Glutamatergic neuron (in vitro differentiated cells): Measurements from ENCODE around the gene PRSS57. TPM values are rescaled to one million over a fixed set of nuclear protein-coding genes. Genes with fewer than 3 reads are reported as not detected.

Experiments used
- DNase-seq: peaks from one replicate; pipeline ENCODE4 v3.0.0; 2022
- H3K27ac Mint-ChIP-seq: one replicate; pipeline ENCODE4 v1.8.0; 2020; ENCODE audit warnings: mild to moderate bottlenecking, mixed read lengths, inconsistent platforms; ENCODE audit not compliant: unreplicated experiment
- H3K27me3 Mint-ChIP-seq: one replicate; pipeline ENCODE4 v1.8.0; 2020; ENCODE audit warnings: mild to moderate bottlenecking, moderate library complexity, mixed read lengths, inconsistent platforms; ENCODE audit not compliant: unreplicated experiment
- H3K36me3 Mint-ChIP-seq: one replicate; pipeline ENCODE4 v1.8.0; 2020; ENCODE audit warnings: mild to moderate bottlenecking, mixed read lengths, inconsistent platforms; ENCODE audit not compliant: unreplicated experiment
- H3K4me1 Mint-ChIP-seq: one replicate; pipeline ENCODE4 v1.8.0; 2020; ENCODE audit warnings: mild to moderate bottlenecking, low read depth, mixed read lengths, inconsistent platforms; ENCODE audit not compliant: unreplicated experiment
- H3K4me3 Mint-ChIP-seq: one replicate; pipeline ENCODE4 v1.8.0; 2020; ENCODE audit warnings: mild to moderate bottlenecking, mixed read lengths, inconsistent platforms; ENCODE audit not compliant: unreplicated experiment
- H3K9me3 Mint-ChIP-seq: one replicate; pipeline ENCODE4 v1.8.0; 2020; ENCODE audit warnings: mild to moderate bottlenecking, moderate library complexity, mixed read lengths, inconsistent platforms; ENCODE audit not compliant: unreplicated experiment
- CTCF ChIP-seq: fragments of 200-600 bp; sonication (generic); IDR thresholded peaks from one replicate; pipeline ENCODE4 v1.5.0; 2021; ENCODE audit not compliant: partially characterized antibody, unreplicated experiment
- total RNA-seq: library from RNA; stranded (reverse); fragmentation: NEBNext Ultra II Directional; extraction: Animal tissue kit (Norgen Biotek cat#: 25700); gene quantifications from one replicate; pipeline ENCODE4 v1.2.1, GENCODE V29; 2021; ENCODE audit not compliant: unreplicated experiment

The PRSS57 gene
- total RNA-seq, 1 donor from 2014 or later = 0.78 TPM

DNA sequence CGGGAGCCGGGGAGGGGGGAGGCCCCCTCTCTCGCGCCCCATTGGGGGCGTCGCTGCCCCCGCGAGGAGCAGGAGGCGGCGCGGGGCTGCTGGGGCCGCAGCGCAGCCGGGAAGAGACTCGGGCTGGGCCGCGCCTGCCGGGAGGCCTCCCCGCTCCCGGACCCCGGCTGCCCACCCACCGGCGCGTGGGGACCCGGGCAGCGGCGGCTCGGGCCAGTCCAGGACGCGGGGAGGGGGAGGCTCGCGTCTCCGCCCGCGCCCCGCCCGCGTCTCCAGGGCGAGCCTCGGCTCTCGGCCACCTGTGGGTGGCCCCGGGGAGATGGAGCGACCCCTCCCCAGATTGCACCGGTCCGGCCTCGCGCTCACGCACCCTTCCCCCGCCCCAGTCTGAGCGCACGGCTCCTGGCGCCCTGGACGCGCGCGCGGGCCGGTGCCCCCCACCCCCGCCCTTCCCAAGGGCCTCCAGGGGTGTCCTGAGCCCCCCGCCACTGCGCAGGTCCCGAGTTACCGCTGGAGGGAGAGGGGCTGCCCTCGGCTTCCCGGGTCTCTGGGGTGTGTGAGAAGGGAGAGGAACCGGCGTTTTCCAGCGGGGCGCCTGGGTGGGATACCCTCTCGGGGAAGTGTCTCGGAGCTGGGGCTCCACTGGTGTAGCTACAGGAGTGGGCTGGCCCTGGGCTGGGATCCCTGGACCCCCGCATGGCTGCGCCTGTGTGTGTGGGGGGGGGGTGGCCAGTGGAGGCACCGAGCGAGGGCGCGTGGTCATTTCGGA lies 14.1 kb upstream of the PRSS57 start:
- H3K27ac Mint-ChIP-seq = peak overlapping the region; percentile 82
- peaks cover 13% of the 10 kb centered on the region for H3K4me1 Mint-ChIP-seq
- peak; percentile 68 for DNase-seq
- H3K27me3 Mint-ChIP-seq = peaks cover 22% of the 10 kb centered on the region
- no peak for TF ChIP-seq CTCF
- H3K9me3 Mint-ChIP-seq = peaks cover 20% of the 10 kb centered on the region
- no peaks in the 10 kb centered on the region for H3K36me3 Mint-ChIP-seq
- H3K4me3 Mint-ChIP-seq = peak overlapping the region; percentile 75

DNA sequence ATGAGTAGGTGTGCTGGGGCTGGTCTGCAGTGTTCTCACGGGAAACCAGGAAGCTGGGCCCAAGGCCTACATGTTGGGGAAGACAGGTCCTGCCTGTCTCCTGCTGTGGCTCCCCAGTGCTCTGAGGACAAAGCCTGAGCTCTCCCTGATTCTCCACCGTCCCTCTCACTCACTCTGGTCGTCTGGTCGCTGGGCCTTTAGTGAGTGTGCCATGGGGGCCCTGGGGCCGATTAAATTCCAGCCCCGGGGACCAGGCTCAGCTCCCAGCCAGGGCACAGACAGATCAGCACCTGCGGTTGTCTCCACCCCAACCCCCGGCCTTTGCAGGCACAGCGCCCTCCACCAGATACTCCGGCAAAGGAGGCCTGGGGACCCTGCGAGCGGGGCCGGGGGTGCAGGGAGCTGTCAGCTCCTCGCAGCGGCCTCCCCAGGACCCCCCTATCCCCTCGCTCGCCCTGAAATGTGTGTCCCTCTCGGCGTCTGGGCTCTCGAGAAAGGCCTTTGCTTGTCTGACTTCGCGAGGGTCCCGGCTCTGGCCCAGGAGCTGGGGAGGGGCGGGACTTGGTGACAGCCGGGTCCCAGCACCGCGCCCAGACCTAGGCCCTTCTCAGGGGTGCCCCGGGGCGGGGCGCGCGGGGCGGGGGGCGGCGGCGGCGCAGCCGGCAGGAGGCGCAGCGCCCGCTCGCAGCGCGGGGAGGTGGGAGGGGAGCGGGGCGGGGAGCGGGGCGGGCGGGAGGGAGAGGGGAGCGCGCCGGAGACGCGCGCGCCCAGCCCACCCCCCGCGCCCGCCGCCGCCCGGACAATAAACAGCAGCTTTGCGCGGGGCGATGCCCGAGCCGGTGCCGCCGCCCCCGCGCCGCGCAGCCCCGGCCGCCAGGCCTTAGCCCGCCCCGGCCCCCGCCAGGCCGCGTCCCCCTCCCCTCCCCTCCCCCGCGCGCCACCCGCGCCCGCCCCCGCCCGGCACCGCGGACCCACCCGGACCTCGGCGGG lies 13.2 kb upstream of the PRSS57 start, which contains the start of gene PALM:
PALM (plus strand) TSS at position 782 of the 990 bp plus-strand sequence. CDS start 212 bp downstream, outside the sequence.
- no peak for TF ChIP-seq CTCF
- Mint-ChIP-seq H3K36me3 (no peaks in the 10 kb centered on the region), H3K27me3 (peaks cover 22% of the 10 kb centered on the region)

GRCh38 chr19:704447-704741 lies 9.1 kb upstream of the PRSS57 start:
- DNase-seq = no peak
- H3K36me3 Mint-ChIP-seq = no peaks in the 10 kb centered on the region
- H3K4me3 Mint-ChIP-seq = no peak overlapping the region
- no peak for TF ChIP-seq CTCF
- peaks cover 5% of the 10 kb centered on the region for H3K9me3 Mint-ChIP-seq
- no peak overlapping the region for H3K27ac Mint-ChIP-seq
- H3K27me3 Mint-ChIP-seq = peaks cover 6% of the 10 kb centered on the region
- H3K4me1 Mint-ChIP-seq = no peaks in the 10 kb centered on the region

More for the DNA sequence above, 13.2 kb upstream of the PRSS57 start, which contains the start of gene PALM:
- Mint-ChIP-seq H3K27ac (peak within 1 kb of the TSS; percentile 82), H3K4me1 (peaks cover 13% of the 10 kb centered on the region), H3K4me3 (peak within 1 kb of the TSS; percentile 75), H3K9me3 (peaks cover 20% of the 10 kb centered on the region)
- peak; percentile 86 for DNase-seq

DNA sequence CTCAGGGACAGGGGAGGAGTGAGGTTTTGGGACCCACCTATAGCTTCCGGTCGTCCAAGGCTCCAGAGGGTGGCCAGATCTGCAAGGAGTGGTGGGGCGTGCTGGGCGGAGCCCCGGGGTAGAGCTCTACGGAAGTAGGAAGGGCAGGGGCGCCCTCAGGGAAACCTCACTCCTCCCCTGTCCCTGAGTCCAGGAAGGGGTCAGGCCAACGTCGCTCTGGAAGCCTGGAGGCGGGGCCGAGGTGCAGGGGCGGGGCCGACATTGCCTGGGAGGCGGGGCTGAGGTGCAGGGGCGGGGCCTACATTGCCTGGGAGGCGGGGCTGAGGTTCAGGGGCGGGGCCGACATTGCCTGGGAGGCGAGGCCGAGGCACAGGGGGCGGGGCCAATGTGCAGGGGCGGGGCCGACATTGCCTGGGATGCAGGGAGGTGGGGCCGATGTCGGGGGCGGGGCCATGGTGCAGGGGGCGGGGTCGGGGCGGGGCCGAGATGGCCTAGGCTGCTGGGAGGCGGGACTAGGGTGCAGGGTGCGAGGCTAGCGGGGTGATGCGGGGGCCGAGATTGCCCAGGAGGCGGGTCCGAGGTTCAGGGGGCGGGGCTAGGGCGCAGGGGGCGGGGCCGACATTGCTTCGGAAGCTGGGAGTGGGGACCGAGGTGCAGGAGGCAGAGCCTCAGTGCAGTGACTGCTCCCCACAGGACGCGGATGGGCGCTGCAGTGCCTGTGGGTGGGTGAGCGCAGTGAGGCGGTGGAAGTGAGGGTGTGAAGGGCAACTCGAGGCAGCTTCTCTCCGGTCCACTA lies 8.6 kb upstream of the PRSS57 start:
- peaks cover 5% of the 10 kb centered on the region for H3K9me3 Mint-ChIP-seq
- no peaks in the 10 kb centered on the region for H3K4me1 Mint-ChIP-seq
- DNase-seq = peak; percentile 78
- H3K4me3 Mint-ChIP-seq = no peak overlapping the region
- peaks cover 6% of the 10 kb centered on the region for H3K27me3 Mint-ChIP-seq
- no peak for TF ChIP-seq CTCF
- no peaks in the 10 kb centered on the region for H3K36me3 Mint-ChIP-seq
- no peak overlapping the region for H3K27ac Mint-ChIP-seq
